PC-3 (cell line): Measurements from ENCODE around the gene MTM1.

Source experiments
- CTCF ChIP-seq: fragments of 300-600 bp; sonication (generic); conservative IDR thresholded peaks from 2 replicates; pipeline ENCODE4 v1.5.1; 2017; ENCODE audit warnings: antibody characterized with exemption, low read depth, mild to moderate bottlenecking, low read length
- EZH2 ChIP-seq: fragments of 300-600 bp; sonication (generic); IDR thresholded peaks from one replicate; pipeline ENCODE4 v1.6.1; 2017; ENCODE audit warnings: antibody characterized with exemption, mild to moderate bottlenecking, low read length; ENCODE audit not compliant: unreplicated experiment
- EZH2phosphoT487 ChIP-seq: fragments of 300-600 bp; sonication (generic); IDR thresholded peaks from 2 replicates; pipeline ENCODE4 v1.6.1; 2018; ENCODE audit warnings: mild to moderate bottlenecking, antibody characterized with exemption, low read length, borderline replicate concordance

GRCh38 chrX:150537851-150538250, 30.6 kb upstream of the MTM1 start:
- TF ChIP-seq CTCF (no peak), EZH2 (no peak), EZH2phosphoT487 (no peak)
